ENCODE data around the gene RGL3. TPM values are rescaled to one million over a fixed set of nuclear protein-coding genes. Genes with fewer than 3 reads are reported as not detected.

RGL3 gene
- total and polyA plus RNA-seq, 10 of the 15 experiments (the other 5 are each of a cell fraction or from before 2014, with no cell fraction given) = not detected

DNA sequence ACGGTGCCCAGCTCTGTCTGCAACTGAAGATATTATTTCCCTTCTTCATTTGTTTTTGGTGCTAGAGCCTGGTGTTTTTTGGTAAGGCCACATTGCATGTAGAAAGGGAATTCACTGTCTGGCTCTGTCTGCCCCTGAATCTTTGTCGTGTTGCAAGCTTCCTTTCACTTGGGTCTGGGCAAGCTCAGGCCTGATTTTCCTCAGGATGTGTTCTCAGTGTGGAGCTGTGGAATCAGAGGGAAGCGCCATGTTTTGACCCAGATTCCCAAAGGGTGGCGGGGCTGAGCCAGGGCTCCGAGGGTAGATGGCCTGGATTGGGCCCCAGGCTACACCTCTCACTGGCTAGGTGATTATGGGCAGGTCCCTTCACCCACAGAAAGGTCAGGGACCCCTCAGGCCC is 24.9 kb upstream of the RGL3 start:
- SMC1A ChIA-PET (ENCODE audit: uncharacterized antibody, unreplicated experiment) = interaction anchor here (0.8 to 1.2 kb wide), 2 partner anchors 63 to 98 kb away, joined by 3 read pairs; partner anchors contain the start of genes CCDC159 and TMEM205
- no peaks in the 10 kb centered on the region for H3K9me3 ChIP-seq (replicated peaks; ENCODE audit: control insufficient read depth, insufficient read depth, low read length)
- no peak overlapping the region for H3K9ac ChIP-seq (ENCODE audit: control insufficient read depth, insufficient read depth, low read length)
- WGBS (ENCODE audit: insufficient coverage, insufficient replicate concordance, low lambda C conversion rate, missing lambda C conversion rate) = 68% methylated on average over 5 of the region's 5 CpGs
- H3K4me2 ChIP-seq (ENCODE audit: control insufficient read depth, insufficient read depth) = no peak overlapping the region
- H2AFZ ChIP-seq (ENCODE audit: control insufficient read depth, low read depth, low read length) = no peak overlapping the region
- DNase-seq (ENCODE audit: low read depth, low spot score) = no peak
- H3K27ac ChIP-seq (ENCODE audit: control insufficient read depth, insufficient read depth) = no peak overlapping the region
- H4K20me1 ChIP-seq (ENCODE audit: control insufficient read depth, insufficient read depth) = no peaks in the 10 kb centered on the region
- H3K79me2 ChIP-seq (ENCODE audit: control insufficient read depth, insufficient read depth, low read length) = no peaks in the 10 kb centered on the region
- intact Hi-C loops (cut with micrococcal nuclease; ENCODE audit: unreplicated experiment) = no loop called here
- POLR2A ChIA-PET = interaction anchor here (0.6 to 1.6 kb wide), 5 partner anchors 8 to 139 kb away, joined by 3 to 4 read pairs (median 3); partner anchors contain the start of genes ODAD3 and PRKCSH
- no TSS peak for BruUV-seq (replicated peaks)
- H3K4me1 ChIP-seq (ENCODE audit: control insufficient read depth, insufficient read depth, low read length) = 0 out of 2 replicates have a peak, but pooled peaks cover under 1% of the 10 kb centered on the region
- RAD21 ChIA-PET (ENCODE audit: unreplicated experiment) = interaction anchor here (0.9 to 1.1 kb wide), 3 partner anchors 62 to 67 kb away, joined by 3 to 7 read pairs (median 6); no protein-coding TSS in a partner anchor
- in situ Hi-C loops (cut with MboI) = no loop called here
- no peak for FAIRE-seq
- ATAC-seq = no peak
- peaks cover 16 to 40% of the 10 kb centered on the region in 2 experiments for H3K36me3 ChIP-seq (ENCODE audit: control insufficient read depth in 2 of 2, insufficient read depth in 2 of 2, low read length in 1 of 2)
- CTCF ChIA-PET = interaction anchor here (0.6 to 2.2 kb wide), 6 partner anchors 8 to 258 kb away, joined by 3 to 15 read pairs (median 6); partner anchors contain the start of genes ODAD3 and PRKCSH
- no peaks in the 10 kb centered on the region for H3K27me3 ChIP-seq (replicated peaks in 1 of 2; ENCODE audit: control insufficient read depth in 2 of 2, insufficient read depth in 2 of 2, low read length in 1 of 2)
- no peak overlapping the region for H3K4me3 ChIP-seq
- TF ChIP-seq PAX8 (IDR thresholded peaks at IDR 0.05) (no peak), DPF2 (IDR thresholded peaks at IDR 0.05) (no peak), EED (IDR thresholded peaks at IDR 0.05; ENCODE audit: low read depth) (no peak), HDGF (IDR thresholded peaks at IDR 0.05) (no peak), FOXM1 (IDR thresholded peaks at IDR 0.05; ENCODE audit: low read depth, low read length) (no peak), ETV6 (conservative IDR thresholded peaks at IDR 0.05 in 1 of 2, IDR thresholded peaks at IDR 0.05 in 1 of 2; ENCODE audit: borderline replicate concordance in 1 of 2, low read depth in 1 of 2) (no peak), PML (IDR thresholded peaks at IDR 0.05; ENCODE audit: low read length) (no peak)
- TF ChIP-seq, protein P1, sequence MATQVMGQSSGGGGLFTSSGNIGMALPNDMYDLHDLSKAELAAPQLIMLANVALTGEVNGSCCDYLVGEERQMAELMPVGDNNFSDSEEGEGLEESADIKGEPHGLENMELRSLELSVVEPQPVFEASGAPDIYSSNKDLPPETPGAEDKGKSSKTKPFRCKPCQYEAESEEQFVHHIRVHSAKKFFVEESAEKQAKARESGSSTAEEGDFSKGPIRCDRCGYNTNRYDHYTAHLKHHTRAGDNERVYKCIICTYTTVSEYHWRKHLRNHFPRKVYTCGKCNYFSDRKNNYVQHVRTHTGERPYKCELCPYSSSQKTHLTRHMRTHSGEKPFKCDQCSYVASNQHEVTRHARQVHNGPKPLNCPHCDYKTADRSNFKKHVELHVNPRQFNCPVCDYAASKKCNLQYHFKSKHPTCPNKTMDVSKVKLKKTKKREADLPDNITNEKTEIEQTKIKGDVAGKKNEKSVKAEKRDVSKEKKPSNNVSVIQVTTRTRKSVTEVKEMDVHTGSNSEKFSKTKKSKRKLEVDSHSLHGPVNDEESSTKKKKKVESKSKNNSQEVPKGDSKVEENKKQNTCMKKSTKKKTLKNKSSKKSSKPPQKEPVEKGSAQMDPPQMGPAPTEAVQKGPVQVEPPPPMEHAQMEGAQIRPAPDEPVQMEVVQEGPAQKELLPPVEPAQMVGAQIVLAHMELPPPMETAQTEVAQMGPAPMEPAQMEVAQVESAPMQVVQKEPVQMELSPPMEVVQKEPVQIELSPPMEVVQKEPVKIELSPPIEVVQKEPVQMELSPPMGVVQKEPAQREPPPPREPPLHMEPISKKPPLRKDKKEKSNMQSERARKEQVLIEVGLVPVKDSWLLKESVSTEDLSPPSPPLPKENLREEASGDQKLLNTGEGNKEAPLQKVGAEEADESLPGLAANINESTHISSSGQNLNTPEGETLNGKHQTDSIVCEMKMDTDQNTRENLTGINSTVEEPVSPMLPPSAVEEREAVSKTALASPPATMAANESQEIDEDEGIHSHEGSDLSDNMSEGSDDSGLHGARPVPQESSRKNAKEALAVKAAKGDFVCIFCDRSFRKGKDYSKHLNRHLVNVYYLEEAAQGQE (IDR thresholded peaks at IDR 0.05; ENCODE audit: low read depth, low read length) = no peak
- TF ChIP-seq, protein P2, sequence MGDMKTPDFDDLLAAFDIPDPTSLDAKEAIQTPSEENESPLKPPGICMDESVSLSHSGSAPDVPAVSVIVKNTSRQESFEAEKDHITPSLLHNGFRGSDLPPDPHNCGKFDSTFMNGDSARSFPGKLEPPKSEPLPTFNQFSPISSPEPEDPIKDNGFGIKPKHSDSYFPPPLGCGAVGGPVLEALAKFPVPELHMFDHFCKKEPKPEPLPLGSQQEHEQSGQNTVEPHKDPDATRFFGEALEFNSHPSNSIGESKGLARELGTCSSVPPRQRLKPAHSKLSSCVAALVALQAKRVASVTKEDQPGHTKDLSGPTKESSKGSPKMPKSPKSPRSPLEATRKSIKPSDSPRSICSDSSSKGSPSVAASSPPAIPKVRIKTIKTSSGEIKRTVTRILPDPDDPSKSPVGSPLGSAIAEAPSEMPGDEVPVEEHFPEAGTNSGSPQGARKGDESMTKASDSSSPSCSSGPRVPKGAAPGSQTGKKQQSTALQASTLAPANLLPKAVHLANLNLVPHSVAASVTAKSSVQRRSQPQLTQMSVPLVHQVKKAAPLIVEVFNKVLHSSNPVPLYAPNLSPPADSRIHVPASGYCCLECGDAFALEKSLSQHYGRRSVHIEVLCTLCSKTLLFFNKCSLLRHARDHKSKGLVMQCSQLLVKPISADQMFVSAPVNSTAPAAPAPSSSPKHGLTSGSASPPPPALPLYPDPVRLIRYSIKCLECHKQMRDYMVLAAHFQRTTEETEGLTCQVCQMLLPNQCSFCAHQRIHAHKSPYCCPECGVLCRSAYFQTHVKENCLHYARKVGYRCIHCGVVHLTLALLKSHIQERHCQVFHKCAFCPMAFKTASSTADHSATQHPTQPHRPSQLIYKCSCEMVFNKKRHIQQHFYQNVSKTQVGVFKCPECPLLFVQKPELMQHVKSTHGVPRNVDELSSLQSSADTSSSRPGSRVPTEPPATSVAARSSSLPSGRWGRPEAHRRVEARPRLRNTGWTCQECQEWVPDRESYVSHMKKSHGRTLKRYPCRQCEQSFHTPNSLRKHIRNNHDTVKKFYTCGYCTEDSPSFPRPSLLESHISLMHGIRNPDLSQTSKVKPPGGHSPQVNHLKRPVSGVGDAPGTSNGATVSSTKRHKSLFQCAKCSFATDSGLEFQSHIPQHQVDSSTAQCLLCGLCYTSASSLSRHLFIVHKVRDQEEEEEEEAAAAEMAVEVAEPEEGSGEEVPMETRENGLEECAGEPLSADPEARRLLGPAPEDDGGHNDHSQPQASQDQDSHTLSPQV (IDR thresholded peaks at IDR 0.05) = no peak
- TF ChIP-seq, protein P3, sequence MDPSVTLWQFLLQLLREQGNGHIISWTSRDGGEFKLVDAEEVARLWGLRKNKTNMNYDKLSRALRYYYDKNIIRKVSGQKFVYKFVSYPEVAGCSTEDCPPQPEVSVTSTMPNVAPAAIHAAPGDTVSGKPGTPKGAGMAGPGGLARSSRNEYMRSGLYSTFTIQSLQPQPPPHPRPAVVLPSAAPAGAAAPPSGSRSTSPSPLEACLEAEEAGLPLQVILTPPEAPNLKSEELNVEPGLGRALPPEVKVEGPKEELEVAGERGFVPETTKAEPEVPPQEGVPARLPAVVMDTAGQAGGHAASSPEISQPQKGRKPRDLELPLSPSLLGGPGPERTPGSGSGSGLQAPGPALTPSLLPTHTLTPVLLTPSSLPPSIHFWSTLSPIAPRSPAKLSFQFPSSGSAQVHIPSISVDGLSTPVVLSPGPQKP (IDR thresholded peaks at IDR 0.05; ENCODE audit: low read depth, low read length) = no peak
- TF ChIP-seq, protein P4, sequence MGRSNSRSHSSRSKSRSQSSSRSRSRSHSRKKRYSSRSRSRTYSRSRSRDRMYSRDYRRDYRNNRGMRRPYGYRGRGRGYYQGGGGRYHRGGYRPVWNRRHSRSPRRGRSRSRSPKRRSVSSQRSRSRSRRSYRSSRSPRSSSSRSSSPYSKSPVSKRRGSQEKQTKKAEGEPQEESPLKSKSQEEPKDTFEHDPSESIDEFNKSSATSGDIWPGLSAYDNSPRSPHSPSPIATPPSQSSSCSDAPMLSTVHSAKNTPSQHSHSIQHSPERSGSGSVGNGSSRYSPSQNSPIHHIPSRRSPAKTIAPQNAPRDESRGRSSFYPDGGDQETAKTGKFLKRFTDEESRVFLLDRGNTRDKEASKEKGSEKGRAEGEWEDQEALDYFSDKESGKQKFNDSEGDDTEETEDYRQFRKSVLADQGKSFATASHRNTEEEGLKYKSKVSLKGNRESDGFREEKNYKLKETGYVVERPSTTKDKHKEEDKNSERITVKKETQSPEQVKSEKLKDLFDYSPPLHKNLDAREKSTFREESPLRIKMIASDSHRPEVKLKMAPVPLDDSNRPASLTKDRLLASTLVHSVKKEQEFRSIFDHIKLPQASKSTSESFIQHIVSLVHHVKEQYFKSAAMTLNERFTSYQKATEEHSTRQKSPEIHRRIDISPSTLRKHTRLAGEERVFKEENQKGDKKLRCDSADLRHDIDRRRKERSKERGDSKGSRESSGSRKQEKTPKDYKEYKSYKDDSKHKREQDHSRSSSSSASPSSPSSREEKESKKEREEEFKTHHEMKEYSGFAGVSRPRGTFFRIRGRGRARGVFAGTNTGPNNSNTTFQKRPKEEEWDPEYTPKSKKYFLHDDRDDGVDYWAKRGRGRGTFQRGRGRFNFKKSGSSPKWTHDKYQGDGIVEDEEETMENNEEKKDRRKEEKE (IDR thresholded peaks at IDR 0.05) = no peak

Data from GM12878 (cell line).